ENCODE data around the gene RAX.
A peak's percentile ranks its signal among the peaks of the same experiment; 100 is the strongest.

RAX gene

DNA sequence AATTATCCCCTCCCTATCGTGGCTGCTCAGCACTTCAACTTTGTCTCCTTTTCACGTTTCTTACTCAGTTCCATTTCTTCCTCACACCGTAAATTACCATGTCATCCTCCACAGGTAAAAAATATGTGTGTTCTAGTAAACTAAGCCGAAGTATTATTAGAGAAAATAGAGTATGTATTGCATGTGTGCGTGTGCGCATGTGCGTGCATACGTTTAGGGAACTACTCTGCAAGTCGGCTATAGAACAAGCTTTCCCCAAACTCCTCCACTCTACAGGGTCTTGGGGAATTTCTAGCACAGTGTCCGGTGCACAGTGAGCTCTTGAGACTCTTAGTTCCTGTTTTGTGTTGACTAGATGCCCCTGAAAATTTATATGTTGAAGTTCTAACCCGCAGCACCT lies 9.1 kb upstream of the RAX start:
- no peak overlapping the region for H3K27ac ChIP-seq
- TF ChIP-seq CTCF (conservative IDR thresholded peaks at IDR 0.05) = no peak

DNA sequence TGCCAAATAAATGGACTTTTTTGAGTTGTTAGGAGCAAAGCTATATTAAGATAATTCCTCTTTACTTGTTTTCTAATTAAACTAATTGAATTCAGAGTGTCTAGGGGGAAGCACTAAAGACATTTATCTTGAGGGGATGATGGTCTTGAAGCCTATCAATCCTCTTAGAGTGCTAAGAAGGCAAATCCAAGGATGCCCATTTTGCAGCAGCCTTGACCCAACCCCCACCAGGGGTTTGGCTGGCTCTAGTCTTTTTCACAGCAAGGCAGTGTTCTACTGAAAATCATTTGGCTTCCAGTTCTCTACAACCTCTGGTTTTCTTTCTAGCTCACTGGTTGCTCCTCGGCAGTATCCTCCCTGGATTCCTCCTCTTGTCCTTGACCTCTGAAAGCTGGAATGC lies 6.5 kb upstream of the RAX start:
- H3K27ac ChIP-seq = no peak overlapping the region
- no peak for TF ChIP-seq CTCF (conservative IDR thresholded peaks at IDR 0.05)

DNA sequence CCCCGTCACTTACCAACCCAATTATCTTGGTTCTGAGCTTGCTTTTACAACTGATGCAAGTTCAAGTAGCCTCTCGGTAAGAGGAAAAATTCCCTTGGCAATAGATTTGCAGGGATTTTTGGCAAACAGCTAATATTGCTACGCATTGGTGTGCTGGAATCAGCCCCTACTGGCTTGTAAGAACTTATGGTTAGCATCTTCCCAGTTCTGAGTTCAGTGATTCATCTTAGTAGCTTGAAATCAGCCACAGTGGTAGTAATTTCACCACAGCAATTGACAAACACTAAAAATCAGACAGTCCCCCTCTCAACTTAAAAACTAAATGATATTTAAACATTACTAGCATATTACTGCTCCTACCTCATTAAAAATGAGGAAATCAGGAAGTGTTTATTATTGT lies 5.9 kb upstream of the RAX start:
- TF ChIP-seq CTCF (conservative IDR thresholded peaks at IDR 0.05) = no peak
- no peak overlapping the region for H3K27ac ChIP-seq

DNA sequence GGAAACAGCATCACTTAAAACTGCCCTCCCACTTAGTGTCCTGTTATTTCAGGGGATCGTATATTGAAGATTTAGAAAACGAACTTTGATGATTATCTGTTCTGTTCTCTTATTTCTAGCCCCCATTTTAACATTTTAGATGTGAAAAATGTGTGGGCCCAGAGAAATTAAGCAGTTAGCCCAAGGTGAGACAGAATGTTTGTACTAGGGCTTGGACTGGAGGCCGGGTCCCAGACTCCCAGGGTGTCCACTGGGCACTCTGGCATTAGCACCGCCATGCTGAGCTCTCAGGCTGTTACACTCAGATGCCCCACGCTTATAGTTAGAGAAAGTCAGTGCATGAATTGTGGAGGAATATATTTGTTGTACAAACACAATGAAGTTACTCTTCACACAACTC lies 5.5 kb upstream of the RAX start:
- no peak overlapping the region for H3K27ac ChIP-seq
- no peak for TF ChIP-seq CTCF (conservative IDR thresholded peaks at IDR 0.05)

- no peak for TF ChIP-seq CTCF (conservative IDR thresholded peaks at IDR 0.05)
- peak overlapping the region; percentile 15; the same call in 1 of the 2 replicates for H3K27ac ChIP-seq
These were observed 2.8 kb upstream of the RAX start for GRCh38 chr18:59276047-59276446.

- H3K27ac ChIP-seq = peak overlapping the region; percentile 15; the same call in 1 of the 2 replicates
- no peak for TF ChIP-seq CTCF (conservative IDR thresholded peaks at IDR 0.05)
These were observed 2.2 kb upstream of the RAX start for GRCh38 chr18:59275406-59275949.

- H3K27ac ChIP-seq = no peak overlapping the region
These were observed 1.3 kb upstream of the RAX start for GRCh38 chr18:59274533-59274928.

More at GRCh38 chr18:59274533-59274928, 1.3 kb upstream of the RAX start:
- TF ChIP-seq CTCF (conservative IDR thresholded peaks at IDR 0.05) = no peak

All from VCaP (cell line).